Measurements from ENCODE around the gene UBE2G1. TPM values are rescaled to one million over a fixed set of nuclear protein-coding genes. Genes with fewer than 3 reads are reported as not detected.
"Not testable (repeated sequence)": the region's sequence is repeated elsewhere in the genome, so short reads cannot be mapped to it uniquely, and the experiment has no call there.

Gene UBE2G1
- polyA plus RNA-seq, 1 donor (not counting 4 experiments of a cell fraction or from before 2014, with no cell fraction given): 86.2 TPM

GRCh38 chr17:4368341-4368740 is 1.9 kb upstream of the UBE2G1 start:
- no peaks in the 10 kb centered on the region for H3K9me1 ChIP-seq (ENCODE audit: control insufficient read depth, extremely low read depth, insufficient read depth, low read length)
- no peak overlapping the region for H3K4me3 ChIP-seq (ENCODE audit: control insufficient read depth in 2 of 3, extremely low read depth in 1 of 3, insufficient read depth in 2 of 3, low read depth in 1 of 3, low read length in 3 of 3)
- no peak overlapping the region for H3K9ac ChIP-seq (ENCODE audit: control insufficient read depth, extremely low read depth, insufficient read depth, low read length)
- TF ChIP-seq EZH2 (IDR thresholded peaks at IDR 0.05; ENCODE audit: low read length): no peak
- no peak for TF ChIP-seq CTCF (optimal IDR thresholded peaks at IDR 0.05 in 1 of 3, IDR thresholded peaks at IDR 0.05 in 1 of 3, conservative IDR thresholded peaks at IDR 0.05 in 1 of 3; ENCODE audit: extremely low read depth in 1 of 3, insufficient read depth in 2 of 3, low read length in 3 of 3)
- H2AFZ ChIP-seq (ENCODE audit: control insufficient read depth, low read length): peak overlapping the region; percentile 30
- no peaks in the 10 kb centered on the region for H4K20me1 ChIP-seq (ENCODE audit: control insufficient read depth, extremely low read depth, insufficient read depth, low read length)
- no peaks in the 10 kb centered on the region for H3K9me3 ChIP-seq (ENCODE audit: control insufficient read depth, low read depth, low read length)
- peaks cover 29% of the 10 kb centered on the region for H3K79me2 ChIP-seq (ENCODE audit: control insufficient read depth, insufficient read depth, low read length)
- DNase-seq (ENCODE audit: low read depth, low spot score) (no peak), FAIRE-seq (no peak)
- dilution Hi-C loops (cut with MboI; ENCODE audit: extremely low pct_ligation_motif_present, low sequenced_read_pairs): no loop called here
- H3K27me3 ChIP-seq (ENCODE audit: control insufficient read depth, extremely low read depth, insufficient read depth, low read length): no peaks in the 10 kb centered on the region
- H3K4me2 ChIP-seq (ENCODE audit: control insufficient read depth, extremely low read depth, insufficient read depth, low read depth, low read length): no peak overlapping the region
- H3K4me1 ChIP-seq (ENCODE audit: control insufficient read depth, extremely low read depth, insufficient read depth, low read length): peaks cover 8% of the 10 kb centered on the region
- no peak overlapping the region for H3K27ac ChIP-seq (ENCODE audit: control insufficient read depth, insufficient read depth, low read length)
- no peaks in the 10 kb centered on the region for H3K36me3 ChIP-seq (ENCODE audit: control insufficient read depth in 2 of 2, extremely low read depth in 1 of 2, insufficient read depth in 2 of 2, low read length in 2 of 2)

- H3K27me3 ChIP-seq (ENCODE audit: control insufficient read depth, extremely low read depth, insufficient read depth, low read length); FAIRE-seq; H3K9me3 ChIP-seq (ENCODE audit: control insufficient read depth, low read depth, low read length); H3K27ac ChIP-seq (ENCODE audit: control insufficient read depth, insufficient read depth, low read length); H3K9ac ChIP-seq (ENCODE audit: control insufficient read depth, extremely low read depth, insufficient read depth, low read length); H3K9me1 ChIP-seq (ENCODE audit: control insufficient read depth, extremely low read depth, insufficient read depth, low read length); H4K20me1 ChIP-seq (ENCODE audit: control insufficient read depth, extremely low read depth, insufficient read depth, low read length); DNase-seq (ENCODE audit: low read depth, low spot score); H3K36me3 ChIP-seq (ENCODE audit: control insufficient read depth in 2 of 2, extremely low read depth in 1 of 2, insufficient read depth in 2 of 2, low read length in 2 of 2); dilution Hi-C loops (cut with MboI; ENCODE audit: extremely low pct_ligation_motif_present, low sequenced_read_pairs): not testable (repeated sequence)
- peak overlapping the region in 1 of 3 experiments; percentile 69 for H3K4me3 ChIP-seq (ENCODE audit: control insufficient read depth in 2 of 3, extremely low read depth in 1 of 3, insufficient read depth in 2 of 3, low read depth in 1 of 3, low read length in 3 of 3)
- peaks cover 40% of the 10 kb centered on the region for H3K79me2 ChIP-seq (ENCODE audit: control insufficient read depth, insufficient read depth, low read length)
- H2AFZ ChIP-seq (ENCODE audit: control insufficient read depth, low read length): peak overlapping the region; percentile 99
- peak overlapping the region; percentile 75 for H3K4me2 ChIP-seq (ENCODE audit: control insufficient read depth, extremely low read depth, insufficient read depth, low read depth, low read length)
- H3K4me1 ChIP-seq (ENCODE audit: control insufficient read depth, extremely low read depth, insufficient read depth, low read length): peaks cover 13% of the 10 kb centered on the region
These were observed 702 bp upstream of the UBE2G1 start for GRCh38 chr17:4367177-4367576.
